ENCODE measurements around the gene ABCA7. TPM values are rescaled to one million over a fixed set of nuclear protein-coding genes. Genes with fewer than 3 reads are reported as not detected.

The ABCA7 gene
- total and polyA plus RNA-seq, 2 of the 13 experiments (the other 11 are each of a cell fraction or from before 2014, with no cell fraction given): 4.4 to 32.4 TPM

GRCh38 chr19:996051-996838 is 43.7 kb upstream of the ABCA7 start (continued):
- TF ChIP-seq JUND (CRISPR knock-in tag; IDR thresholded peaks at IDR 0.05): 0 out of 2 replicates have a peak, but pooled peaks have one; percentile 52
- TF ChIP-seq AKAP8 (CRISPR knock-in tag; IDR thresholded peaks at IDR 0.05): peak; percentile 97
- peak; percentile 63 for TF ChIP-seq PATZ1 (CRISPR knock-in tag; IDR thresholded peaks at IDR 0.05)
- TF ChIP-seq ZMAT5 (CRISPR knock-in tag; IDR thresholded peaks at IDR 0.05; ENCODE audit: borderline replicate concordance, low read depth): no peak
- TF ChIP-seq MTA3 (CRISPR knock-in tag; IDR thresholded peaks at IDR 0.05): no peak
- no peak for TF ChIP-seq HNF4A (CRISPR knock-in tag; IDR thresholded peaks at IDR 0.05)
- peak; percentile 16; the same call in 1 of the 2 replicates for TF ChIP-seq ZFP91 (CRISPR knock-in tag; IDR thresholded peaks at IDR 0.05; ENCODE audit: borderline replicate concordance)
- no peak for TF ChIP-seq ZNF564 (CRISPR knock-in tag; IDR thresholded peaks at IDR 0.05)
- no peak for TF ChIP-seq FUBP1 (CRISPR knock-in tag; IDR thresholded peaks at IDR 0.05; ENCODE audit: borderline replicate concordance)
- no peak for TF ChIP-seq ETS1 (CRISPR knock-in tag; IDR thresholded peaks at IDR 0.05)
- TF ChIP-seq RORA (CRISPR knock-in tag; IDR thresholded peaks at IDR 0.05): no peak
- no peak for TF ChIP-seq TFE3 (CRISPR knock-in tag; IDR thresholded peaks at IDR 0.05)
- no peak for TF ChIP-seq SP2 (CRISPR knock-in tag; IDR thresholded peaks at IDR 0.05)
- TF ChIP-seq CBFB (CRISPR knock-in tag; IDR thresholded peaks at IDR 0.05): no peak
- no peak for TF ChIP-seq GFI1 (CRISPR knock-in tag; IDR thresholded peaks at IDR 0.05; ENCODE audit: borderline replicate concordance)
- no peak for TF ChIP-seq ATF1 (CRISPR knock-in tag; IDR thresholded peaks at IDR 0.05)
- no peak for TF ChIP-seq SKI (IDR thresholded peaks at IDR 0.05; ENCODE audit: partially characterized antibody)
- TF ChIP-seq ZBTB14 (CRISPR knock-in tag; IDR thresholded peaks at IDR 0.05): no peak
- TF ChIP-seq MYNN (CRISPR knock-in tag; IDR thresholded peaks at IDR 0.05; ENCODE audit: low read depth): no peak

All from HepG2 (cell line).